ENCODE measurements around the gene INAVA. TPM values are rescaled to one million over a fixed set of nuclear protein-coding genes. Genes with fewer than 3 reads are reported as not detected.

Gene INAVA
- 0.62 TPM for polyA plus RNA-seq (2013, experiment 1 of 2; ENCODE audit: insufficient read length)
- polyA plus RNA-seq (2013, experiment 2 of 2; ENCODE audit: insufficient read length), result 0.72 TPM

GRCh38 chr1:200894712-200895442 lies at the start of gene INAVA:
INAVA (plus strand) TSS chr1:200894900; CDS start chr1:200898401, 3,501 bp downstream.
- no peak for DNase-seq

- no peak for DNase-seq
Observed at GRCh38 chr1:200845360-200845759, 49.3 kb upstream of the INAVA start.

GRCh38 chr1:200846398-200846797 lies 48.3 kb upstream of the INAVA start:
- DNase-seq, result no peak

- no peak for DNase-seq
Observed at GRCh38 chr1:200849430-200849829, 45.3 kb upstream of the INAVA start.

GRCh38 chr1:200850554-200850953 lies 44.1 kb upstream of the INAVA start:
- DNase-seq, result no peak

- DNase-seq, result peak; percentile 89
Observed at GRCh38 chr1:200856716-200857357, 37.9 kb upstream of the INAVA start.

GRCh38 chr1:200857804-200858203 lies 36.9 kb upstream of the INAVA start:
- DNase-seq, result no peak

GRCh38 chr1:200861937-200862647 lies 32.6 kb upstream of the INAVA start:
- no peak for DNase-seq

- no peak for DNase-seq
Observed at GRCh38 chr1:200862713-200863415, 31.8 kb upstream of the INAVA start.

GRCh38 chr1:200866116-200866515 lies 28.6 kb upstream of the INAVA start:
- no peak for DNase-seq

- DNase-seq, result no peak
Observed at GRCh38 chr1:200866521-200866920, 28.2 kb upstream of the INAVA start.

- peak; percentile 22 for DNase-seq
Observed at GRCh38 chr1:200867018-200867811, 27.5 kb upstream of the INAVA start.

- DNase-seq, result no peak
Observed at GRCh38 chr1:200869376-200869752, 25.3 kb upstream of the INAVA start.

GRCh38 chr1:200869753-200870391 lies 24.8 kb upstream of the INAVA start:
- no peak for DNase-seq

- no peak for DNase-seq
Observed at GRCh38 chr1:200872446-200873115, 22.1 kb upstream of the INAVA start, which contains the start of gene GPR25. GPR25 (plus strand) TSS chr1:200872981; CDS start chr1:200873038, 57 bp downstream.

GRCh38 chr1:200873116-200873670 lies 21.5 kb upstream of the INAVA start:
- DNase-seq, result no peak

GRCh38 chr1:200873671-200874397 lies 20.9 kb upstream of the INAVA start:
- DNase-seq, result no peak

- no peak for DNase-seq
Observed at GRCh38 chr1:200874694-200875093, 20.0 kb upstream of the INAVA start.

GRCh38 chr1:200875416-200875815 lies 19.3 kb upstream of the INAVA start:
- no peak for DNase-seq

- no peak for DNase-seq
Observed at GRCh38 chr1:200877010-200877409, 17.7 kb upstream of the INAVA start.

Data from fibroblast of skin of back (primary cell).